Cerebellar nuclear complex (tissue), 1 donor: ENCODE measurements around the gene CENPN.

Experiments used
- DNase-seq, 2 experiments: peaks; one replicate each; lab custom pipeline; 2025; lab: John Stamatoyannopoulos, UW

The CENPN gene

DNA sequence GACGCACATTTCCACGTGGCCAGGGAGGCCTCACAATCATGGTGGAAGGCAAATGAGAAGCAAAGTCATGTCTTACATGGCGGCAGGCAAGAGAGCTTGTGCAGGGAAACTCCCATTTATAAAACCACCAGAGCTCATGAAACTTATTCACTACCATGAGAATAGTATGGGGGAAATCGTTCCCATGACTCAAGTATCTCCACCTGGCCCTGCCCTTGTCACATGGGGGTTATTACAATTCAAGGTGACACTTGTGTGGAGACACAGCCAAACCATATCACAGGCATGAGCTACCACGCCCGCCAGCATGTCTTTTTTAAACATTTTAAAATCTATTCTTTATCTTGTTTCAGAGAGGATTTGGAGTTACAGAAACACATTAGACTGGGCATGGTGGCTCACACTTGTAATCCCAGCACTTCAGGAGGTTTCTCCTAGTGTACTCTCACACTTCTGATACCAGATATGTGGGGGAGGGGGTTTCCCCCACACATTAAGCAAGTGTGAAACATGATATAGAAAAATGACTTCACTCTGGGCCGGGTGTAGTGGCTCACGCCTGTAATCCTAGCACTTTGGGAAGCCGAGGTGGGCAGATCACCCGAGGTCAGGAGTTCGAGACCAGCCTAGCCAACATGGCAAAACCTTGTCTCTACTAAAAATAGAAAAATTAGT, 23.1 kb downstream of the CENPN start:
- DNase-seq: no peak

DNA sequence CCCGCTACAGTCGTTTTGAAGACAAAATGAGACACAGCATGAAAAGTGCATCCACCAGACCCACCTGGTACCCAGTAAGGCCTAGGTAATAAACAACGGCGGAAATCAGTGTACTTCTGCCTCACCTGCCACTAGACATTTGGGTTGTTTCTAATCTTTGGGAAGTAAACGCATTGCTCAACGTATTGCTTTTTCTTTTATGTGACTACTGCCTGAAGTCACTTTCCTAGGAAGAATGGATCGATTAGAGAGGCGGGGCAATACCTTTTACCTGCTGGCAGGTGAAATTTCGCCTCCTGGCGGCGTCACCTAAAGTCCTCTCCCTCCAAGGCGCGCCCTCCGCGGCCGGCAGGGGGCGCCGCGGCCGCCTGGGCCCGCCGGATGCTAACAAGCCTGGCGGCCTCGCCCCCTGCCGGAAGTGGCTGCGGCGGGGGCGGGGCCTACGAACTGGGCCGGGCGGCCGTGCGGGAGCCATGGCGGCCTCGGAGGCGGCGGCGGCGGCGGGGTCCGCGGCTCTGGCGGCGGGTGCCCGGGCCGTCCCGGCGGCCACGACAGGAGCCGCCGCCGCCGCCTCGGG, 28.5 kb downstream of the CENPN start, which contains the start of gene ATMIN:
Gene ATMIN (plus strand): TSS at position 445 of the 577 bp plus-strand sequence. CDS start 29 bp downstream, at position 474.
- peak in 1 of 2 experiments; percentile 32 for DNase-seq

DNA sequence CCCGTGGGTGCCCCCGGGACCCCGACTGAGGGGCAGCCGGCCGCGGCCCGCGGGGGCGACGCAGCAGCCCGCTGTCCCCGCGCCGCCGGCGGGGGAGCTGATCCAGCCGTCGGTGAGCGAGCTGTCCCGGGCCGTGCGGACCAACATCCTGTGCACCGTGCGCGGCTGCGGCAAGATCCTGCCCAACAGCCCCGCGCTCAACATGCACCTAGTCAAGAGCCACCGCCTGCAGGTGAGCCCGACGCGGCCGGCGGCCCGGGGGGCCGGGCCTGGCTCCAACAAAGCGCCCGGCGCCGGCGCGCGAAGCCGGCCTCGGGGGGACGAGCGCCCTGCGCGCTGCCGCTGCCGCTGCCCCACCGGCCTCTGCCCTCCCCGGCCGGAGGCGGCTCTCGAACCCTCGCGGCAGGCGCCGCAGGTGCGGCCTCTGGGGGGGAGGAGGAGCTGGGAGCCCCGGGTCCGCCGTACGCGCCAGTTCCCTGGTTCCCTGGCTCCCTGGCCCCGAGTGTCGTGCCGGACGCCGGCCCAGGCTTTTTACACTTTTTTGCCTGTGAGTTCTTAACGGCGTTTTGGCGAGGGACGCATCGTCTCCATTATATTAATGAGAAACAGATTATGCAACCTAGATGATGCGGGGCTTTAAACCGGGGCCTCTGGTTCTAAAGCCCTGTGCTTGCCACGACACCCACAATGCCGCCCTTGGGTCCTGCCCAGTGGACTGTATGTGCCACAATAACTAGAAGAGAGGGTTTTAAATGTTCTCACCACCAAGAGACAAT, 29.1 kb downstream of the CENPN start:
- DNase-seq: no peak

DNA sequence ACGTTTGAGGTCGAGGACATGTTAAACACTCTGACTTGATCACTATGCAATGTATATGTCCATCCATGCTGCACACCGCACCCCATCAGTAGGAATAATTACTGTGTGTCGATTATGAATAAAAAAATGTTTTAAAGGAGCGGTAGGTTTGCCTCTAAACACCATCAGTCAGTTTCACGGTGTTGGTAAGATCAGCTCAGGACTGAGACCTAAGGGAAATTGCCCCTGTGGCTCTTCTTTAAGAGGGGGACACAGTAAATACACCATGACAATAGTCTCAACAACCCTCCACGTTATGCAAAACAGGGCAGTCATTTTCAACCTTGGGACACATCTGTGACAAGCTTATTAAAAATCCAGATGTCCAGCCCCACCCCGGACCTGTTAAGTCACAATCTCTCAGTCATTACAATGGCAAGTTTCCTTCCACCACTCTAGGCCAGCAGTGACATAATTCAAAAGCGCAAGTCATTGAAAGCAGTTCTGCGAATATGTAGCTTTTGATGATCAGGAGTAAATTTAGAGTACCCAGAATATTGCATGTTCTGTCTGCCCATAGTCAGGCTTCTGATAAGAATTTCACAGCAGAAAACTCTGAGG, 29.8 kb downstream of the CENPN start:
- no peak for DNase-seq

DNA sequence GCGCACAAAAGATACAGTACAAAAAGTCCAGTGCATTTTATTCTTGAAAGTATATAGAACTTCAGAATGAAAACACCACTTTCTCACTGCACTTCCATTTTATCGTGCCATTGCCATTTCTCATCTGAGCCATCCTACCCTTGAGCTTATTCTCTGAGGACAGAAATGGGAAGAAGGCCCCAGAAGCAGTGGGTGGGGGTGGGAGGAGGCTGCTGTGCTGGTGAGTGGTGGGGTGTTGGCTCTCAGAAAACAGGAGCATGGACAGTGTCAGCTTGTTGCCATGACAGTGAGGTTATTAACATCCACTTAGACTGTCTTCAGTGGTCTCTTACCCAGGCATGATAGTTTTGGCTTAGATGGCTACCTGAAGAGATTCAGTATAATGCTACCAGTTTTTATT, 33.1 kb downstream of the CENPN start:
- DNase-seq: no peak

DNA sequence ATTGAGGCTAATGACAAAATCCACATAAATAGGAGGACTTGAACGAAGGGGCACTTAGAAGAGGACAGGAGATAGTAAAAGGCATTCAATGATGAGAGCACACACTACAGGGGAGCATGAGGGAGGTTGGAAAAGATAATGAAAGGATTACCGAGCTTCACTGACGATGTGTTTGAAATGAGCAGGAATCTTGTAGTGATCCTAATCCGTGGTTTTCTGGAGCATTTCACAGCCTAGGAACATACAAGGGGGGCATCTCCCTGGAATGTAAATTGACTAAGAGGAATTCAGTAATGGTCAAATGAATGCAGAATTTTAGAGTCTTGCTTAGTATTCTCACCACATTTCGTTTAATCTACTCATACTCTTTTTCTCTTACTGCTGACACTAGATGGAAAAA, 33.8 kb downstream of the CENPN start:
- DNase-seq: no peak

DNA sequence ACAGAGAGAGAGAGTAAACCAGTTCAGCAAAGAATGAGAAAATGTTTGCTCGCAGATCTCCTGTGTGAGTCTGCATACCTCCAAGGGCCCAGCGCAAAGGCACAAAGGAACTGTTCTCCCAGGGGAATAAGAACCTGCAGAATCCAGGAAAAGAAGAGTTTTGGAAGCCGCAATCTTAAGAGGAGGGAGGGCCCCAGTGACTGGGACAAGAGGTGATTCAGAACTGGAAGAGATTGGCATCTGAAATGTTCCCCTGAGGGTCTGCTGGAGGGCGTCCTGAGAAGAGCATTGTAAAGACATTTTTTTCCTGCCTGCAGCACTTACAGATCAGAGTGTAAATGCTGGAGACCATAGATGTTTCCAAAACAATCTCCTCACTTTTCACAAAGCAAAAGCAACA, 34.7 kb downstream of the CENPN start:
- no peak for DNase-seq

DNA sequence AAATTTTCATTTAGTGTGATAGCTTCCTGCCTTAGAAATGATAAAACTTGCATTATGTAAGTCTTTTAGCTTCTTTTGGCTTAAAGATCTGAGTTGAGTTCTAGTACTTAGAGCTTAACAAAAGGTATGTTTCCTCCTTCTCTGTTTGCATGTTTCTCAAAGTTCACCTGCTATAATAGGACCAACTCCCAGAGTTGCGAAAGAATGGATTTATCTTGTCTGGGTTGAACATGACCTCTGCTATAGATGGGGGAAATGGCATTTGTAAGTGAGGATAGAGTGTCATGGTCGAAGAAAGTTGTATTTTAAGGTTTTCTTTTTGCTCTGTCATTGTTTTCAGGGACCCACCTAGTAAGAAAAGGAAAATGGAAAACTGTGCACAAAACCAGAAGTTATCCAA, 35.8 kb downstream of the CENPN start:
- no peak for DNase-seq

DNA sequence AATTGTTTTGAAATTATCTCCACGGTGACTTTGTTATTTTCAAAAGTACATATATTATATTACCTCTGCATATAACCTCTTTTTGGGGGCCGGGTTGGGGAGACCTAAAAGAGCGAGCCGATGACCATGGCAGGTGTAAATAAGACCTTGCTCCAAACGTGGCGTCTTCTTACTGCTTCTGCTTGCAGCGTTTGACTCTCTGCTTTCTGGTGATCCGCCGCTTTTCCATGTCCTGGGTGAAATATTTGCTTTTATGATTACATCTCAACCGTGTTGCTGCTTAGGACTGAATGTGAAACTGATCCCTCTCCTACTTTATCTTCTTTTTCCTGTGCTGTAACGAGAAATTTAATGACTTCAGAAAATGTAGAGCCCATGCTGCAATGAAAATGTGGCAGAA, 46.7 kb downstream of the CENPN start:
- DNase-seq: no peak

DNA sequence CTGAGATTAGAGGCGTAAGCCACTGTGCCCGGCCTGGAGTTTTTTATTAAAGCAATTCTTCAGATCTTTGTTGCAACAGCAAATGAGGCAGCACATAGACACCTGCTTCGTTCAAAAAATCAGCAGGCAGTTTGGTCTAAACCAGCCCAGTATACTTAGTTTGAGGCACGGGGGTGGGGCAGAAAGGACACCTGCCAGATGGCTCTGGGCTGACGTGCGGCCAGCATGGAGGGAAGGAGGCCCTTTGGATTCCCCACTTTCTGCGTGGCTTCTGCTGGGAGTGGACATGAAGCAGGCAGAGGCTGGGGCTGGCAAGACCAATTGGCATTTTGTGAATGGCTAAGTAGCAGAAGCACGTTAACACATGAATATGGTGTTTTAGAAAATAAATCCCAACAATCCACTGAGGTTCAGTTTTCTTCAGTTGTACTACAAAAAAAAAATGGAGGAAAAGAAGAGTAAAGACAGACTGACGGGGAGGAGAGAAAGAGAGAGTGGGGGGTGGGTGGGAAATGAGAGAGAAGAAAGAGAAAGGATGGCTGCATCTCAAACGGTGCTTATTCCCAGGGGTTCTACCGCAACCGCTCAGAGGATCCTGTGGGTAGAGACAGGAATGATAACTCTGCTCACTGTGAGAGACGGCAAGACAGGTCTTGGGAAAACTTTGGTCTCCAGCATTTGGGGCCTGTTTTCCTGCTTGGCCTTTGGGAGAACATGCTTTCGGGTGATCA, 53.7 kb downstream of the CENPN start:
- DNase-seq: peak; percentile 6 to 14

DNA sequence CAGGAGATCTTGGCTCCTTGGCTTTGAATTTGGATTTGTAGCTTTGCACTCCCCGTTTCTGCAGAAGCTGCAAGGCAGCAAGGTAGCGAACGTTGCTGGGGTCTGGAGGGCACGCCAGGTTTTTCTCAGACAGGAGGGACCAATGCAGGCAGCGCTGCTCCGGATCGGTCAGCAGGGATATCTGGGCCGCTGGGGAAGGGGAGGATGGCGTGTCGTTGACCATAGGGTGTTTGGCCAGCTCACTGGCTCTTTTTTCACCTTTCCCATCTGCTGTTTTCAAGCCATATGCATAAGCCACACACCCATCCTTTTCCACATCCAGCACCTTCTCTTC, 54.3 kb downstream of the CENPN start:
- DNase-seq: no peak

DNA sequence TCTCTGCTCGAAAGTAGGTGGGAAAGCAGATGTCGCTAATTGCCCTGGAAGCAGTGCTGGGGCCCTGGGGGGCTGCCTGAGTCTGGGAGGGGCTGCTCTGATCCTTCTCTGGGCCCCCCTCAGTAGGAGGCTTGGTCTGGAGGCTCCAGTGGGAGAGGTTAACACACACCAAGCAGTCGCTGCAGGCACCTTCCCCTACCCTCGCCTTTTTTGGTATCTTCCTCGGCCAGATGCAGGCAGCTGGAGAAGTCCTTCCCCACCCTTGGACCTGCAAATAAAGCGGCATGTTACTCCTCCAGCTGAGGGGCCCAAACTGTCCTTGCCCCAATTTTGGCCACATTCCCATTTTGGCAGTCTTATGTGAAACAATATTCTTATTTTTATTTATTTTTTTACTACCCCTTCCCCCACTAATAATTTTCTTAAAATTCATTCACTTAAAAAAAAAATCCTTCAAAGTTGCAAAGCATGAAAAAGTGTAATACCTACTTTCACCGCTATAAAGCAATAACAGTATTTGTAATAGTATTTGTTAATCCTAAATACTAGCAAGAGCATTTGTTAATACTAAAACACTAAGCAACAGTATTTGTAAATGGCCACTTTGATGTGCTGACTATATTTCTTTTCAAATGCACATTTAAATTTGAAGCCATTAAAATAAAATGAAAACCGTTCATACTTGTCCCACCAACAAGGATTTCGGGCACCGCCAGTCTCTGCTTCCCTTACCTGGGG, 55.0 kb downstream of the CENPN start:
- DNase-seq: no peak

DNA sequence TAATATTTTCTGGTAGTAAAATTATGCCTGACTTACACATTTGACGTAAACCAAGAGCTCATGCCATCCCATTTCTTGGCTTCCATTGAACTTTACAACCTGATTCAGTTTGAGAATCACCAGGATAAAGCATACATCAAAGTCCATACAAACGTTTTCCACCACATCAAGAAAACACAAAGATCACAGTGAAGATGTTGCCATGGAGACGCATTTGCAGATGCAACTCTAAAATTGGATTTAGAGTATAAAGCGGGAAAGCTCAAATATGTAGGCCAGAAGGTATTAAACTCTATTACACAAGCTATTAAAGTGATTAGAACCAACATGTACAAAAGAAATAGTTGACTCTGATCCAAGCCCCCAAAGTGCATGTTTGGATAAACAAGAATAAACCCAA, 59.7 kb downstream of the CENPN start:
- no peak for DNase-seq

DNA sequence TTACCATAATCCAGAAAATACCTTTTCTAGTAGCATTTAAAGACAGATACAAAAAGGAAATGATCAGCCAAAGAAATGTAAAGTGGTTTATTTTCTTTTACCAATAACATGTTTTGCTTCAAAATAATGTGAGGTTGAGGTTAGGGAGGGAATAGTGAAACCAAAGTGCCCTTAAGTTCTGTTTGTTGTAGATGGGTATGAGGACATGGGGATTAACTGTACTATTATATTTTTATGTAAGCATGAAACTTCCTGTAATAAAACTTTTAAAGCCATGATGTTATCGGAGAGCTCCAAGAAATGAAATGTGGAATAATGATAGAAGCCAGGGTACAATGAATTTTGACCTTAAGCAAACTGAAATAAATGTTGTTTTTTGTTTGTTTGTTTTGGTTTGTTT, 60.2 kb downstream of the CENPN start:
- DNase-seq: no peak

DNA sequence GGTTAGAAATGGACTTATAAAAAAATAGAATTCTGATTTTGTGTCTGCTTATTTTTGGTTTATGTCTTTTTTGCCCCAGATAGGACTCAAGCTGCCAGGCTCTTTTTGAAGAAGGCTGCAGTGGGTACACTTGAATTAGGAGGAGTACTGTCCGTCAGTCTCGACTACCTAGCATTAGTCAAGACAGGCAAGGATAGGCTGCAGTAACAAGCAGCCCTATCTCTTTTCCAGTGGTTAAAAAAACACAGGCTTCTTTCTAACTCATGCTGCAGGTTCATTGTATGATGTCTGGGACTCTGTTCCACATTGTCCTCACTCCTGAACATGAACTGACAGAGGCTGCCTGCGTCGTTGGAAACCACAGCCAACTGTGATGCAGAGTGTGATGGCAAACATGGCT, 62.0 kb downstream of the CENPN start:
- DNase-seq: no peak

DNA sequence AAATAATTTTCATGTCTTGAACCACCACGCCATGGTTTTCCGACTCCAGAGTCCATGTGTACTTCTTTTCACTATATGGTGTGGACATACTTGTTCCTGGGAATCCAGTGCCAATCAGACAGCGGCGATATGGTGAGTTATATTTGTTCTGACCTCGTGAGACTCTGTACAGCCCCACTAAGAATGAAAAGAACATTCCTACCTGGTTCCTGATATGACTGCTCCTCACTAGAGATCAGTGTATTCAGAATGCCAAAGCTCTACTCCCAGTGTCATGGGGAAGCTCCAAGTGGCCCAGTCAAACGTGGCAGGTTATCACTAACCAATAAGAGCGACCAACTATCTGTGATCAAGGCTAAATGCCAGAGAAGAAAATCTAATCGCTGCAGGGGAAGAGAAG, 64.0 kb downstream of the CENPN start:
- no peak for DNase-seq

DNA sequence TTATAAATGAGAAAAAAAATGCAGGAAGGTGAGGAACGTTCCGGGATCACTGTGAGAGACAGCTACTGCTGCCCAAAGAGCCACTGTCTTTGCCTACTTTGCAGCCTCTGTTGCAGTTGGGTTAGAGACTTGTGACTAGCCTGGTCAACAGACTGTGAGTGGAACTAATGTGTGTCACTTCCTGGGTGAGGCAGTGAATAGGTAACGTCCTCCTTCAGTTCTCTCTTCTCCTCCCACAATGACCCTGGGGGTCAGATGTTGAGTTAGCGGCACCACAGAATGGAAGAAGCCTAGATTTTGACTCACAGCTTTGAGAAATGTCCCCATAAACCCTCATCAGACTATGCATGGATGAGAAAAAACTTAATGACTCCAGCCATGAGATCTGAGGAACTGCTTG, 64.8 kb downstream of the CENPN start:
- DNase-seq: no peak

DNA sequence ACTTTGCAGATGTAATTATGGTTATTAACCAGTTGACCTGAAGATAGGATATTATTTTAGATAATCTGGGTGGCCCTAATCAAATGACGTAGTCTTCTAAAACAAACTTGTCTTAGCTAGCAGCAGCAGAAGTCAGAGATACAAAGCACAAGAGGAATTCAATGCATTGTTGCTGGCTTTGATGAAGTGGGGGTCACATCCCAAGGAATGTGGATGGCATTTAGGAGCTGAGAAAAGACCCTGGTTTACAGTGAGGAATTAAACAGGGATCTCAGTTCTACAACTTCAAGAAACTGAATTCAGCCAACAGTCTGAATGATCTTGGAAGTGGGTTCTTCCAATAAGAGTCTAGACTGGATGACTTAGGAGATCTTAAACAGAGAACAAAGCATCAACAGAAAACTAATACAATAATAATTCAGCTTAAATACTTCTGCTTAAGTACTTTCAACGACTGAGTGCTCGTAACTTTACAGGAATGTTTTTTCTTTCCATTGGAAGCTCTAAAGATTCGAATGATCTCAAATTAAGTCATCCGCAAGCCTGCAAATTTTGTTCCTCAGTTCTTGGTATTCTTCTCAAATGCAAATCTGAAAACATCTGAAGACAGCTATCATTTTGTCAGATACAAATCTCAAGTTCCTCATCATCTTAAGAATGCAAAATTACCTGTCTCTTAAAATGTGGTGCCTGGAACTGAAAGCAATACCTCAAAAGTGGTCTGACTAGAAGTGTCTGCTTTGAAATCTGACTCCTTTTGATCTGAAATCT, 66.7 kb downstream of the CENPN start:
- no peak for DNase-seq

DNA sequence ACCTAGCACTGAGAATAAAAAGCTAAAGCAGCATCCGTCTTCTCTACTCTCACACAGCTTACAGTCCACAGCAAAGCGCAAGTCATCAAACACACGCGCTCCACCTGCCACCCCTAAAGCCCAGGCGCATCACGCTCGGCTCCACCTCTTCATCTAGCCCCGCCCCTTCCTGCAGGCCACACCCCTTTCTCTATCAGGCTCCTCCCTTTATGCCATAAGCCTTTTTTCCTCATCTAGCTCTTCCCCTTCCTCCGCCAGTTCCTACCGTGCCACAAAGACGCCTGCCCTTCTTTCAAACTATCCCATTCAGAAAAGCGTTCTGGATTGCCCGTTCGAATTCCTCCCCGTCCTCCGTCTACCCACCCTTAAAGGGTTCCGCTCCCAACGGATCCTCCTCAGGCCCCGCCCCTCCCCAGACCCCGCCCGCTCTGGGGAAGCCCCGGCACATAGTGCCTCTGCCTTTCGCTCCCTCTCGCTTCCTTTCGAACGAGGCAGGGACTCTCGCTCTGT, 69.6 kb downstream of the CENPN start:
- peak in 1 of 2 experiments; percentile 79 for DNase-seq
